Dermis microvascular lymphatic vessel endothelial cell (primary cell): ENCODE results near the gene CRLF2. TPM values are rescaled to one million over a fixed set of nuclear protein-coding genes. Genes with fewer than 3 reads are reported as not detected.
A peak's percentile ranks its signal among the peaks of the same experiment; 100 is the strongest.
"Not testable (repeated sequence)": the region's sequence is repeated elsewhere in the genome, so short reads cannot be mapped to it uniquely, and the experiment has no call there.

Experiments used
- DNase-seq, 2 donors: peaks; one replicate each; pipeline versions ENCODE4 v3.0.0 to v3.0.0-alpha.2; 2010; ENCODE audit warnings: low read depth in 2 of 2
- total RNA-seq: library from RNA; depleted of rRNA; stranded (reverse); fragments of >200 nt; gene quantifications from 2 replicates; pipeline ENCODE4 v1.2.1, GENCODE V29; 2014

CRLF2 gene
- total RNA-seq, 1 donor from 2014 or later, result under 0.01 TPM

DNA sequence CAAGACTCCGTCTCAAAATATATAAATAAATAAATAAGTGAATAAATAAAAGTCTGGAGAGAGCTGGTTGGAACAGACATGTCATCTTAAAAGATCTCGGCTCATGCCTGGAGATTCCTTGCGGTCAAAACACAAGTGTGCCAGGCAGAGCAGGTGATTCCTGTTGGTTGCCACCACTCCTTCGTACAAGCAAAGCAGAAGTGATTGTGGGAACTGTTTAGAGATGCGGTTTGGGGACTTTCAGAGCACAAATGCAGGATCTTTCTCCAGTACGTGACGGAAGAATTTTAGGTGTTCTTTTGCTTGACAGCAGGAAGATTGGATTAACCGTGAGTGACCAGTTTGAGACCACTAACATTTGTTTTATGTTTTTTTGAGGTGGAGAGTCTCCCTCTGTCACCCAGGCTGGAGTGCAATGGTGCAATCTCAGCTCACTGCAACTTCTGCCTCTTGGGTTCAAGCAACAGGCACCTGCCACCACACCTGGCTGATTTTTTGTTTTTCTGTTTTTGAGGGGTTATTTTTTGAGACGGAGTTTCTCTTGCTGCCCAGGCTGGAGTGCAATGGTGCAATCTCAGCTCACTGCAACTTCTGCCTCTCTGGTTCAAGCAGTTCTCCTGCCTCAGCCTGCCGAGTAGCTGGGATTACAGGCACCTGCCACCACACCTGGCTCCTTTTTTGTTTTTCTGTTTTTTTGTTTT lies 2.8 kb upstream of the CRLF2 start:
- DNase-seq, result no peak

DNA sequence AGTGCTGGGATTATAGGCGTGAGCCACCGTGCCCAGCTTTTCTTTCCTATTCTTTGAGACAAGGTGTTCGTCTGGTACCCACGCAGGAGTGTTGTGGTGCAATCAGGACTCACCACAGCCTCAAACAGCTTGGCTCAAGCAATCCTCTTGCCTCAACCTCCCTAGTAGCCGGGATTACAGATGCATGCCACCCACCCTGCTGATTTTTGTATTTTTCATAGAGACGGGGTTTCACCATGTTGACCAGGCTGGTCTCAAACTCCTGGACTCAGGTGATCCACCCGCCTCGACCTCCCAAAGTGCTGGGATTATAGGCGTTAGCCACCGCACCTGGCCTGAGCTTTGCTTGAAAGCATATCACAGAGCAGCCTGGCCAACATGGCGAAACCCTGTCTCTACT lies 1.5 kb upstream of the CRLF2 start:
- DNase-seq, result no peak

DNA sequence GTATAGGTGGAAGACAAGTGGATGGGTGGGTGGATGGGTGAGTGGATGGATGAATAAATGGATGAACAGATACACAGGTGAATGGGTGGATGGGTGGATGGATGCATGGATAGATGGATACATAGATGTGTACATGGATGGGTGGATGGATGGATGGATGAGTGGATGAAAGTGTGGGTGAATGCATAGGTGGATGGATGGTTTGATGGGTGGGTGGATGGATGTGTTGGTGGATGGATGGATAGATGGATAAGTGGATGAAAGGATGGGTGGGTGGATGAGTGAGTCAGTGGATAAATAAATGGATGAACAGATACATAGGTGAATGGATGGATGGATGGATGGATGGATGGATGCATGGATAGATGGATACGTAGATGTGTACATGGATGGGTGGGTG lies 1.6 kb downstream of the CRLF2 start:
- no peak for DNase-seq

DNA sequence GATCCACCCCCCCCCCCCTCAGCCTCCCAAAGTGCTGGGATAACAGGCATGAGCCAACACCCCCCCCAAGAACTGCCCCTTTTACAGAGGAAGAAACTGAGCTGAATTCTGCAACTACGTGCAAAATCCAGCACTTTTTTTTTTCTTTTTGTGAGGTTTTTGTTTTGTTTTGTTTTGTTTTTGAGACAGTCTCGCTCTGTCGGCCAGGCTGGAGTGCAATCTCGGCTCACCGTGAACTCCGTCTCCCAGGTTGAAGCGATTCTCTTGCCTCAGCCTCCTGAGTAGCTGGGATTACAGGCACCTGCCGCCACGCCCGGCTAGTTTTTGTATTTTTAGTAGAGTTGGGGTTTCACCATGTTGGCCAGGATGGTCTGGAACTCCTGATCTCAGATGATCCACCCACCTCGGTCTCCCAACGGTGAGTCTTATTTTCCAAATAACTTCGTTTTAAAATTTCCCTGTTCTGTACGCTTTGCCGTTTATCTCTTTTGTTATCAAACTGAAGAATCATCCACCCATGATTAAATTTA lies 4.9 kb downstream of the CRLF2 start:
- no peak for DNase-seq

DNA sequence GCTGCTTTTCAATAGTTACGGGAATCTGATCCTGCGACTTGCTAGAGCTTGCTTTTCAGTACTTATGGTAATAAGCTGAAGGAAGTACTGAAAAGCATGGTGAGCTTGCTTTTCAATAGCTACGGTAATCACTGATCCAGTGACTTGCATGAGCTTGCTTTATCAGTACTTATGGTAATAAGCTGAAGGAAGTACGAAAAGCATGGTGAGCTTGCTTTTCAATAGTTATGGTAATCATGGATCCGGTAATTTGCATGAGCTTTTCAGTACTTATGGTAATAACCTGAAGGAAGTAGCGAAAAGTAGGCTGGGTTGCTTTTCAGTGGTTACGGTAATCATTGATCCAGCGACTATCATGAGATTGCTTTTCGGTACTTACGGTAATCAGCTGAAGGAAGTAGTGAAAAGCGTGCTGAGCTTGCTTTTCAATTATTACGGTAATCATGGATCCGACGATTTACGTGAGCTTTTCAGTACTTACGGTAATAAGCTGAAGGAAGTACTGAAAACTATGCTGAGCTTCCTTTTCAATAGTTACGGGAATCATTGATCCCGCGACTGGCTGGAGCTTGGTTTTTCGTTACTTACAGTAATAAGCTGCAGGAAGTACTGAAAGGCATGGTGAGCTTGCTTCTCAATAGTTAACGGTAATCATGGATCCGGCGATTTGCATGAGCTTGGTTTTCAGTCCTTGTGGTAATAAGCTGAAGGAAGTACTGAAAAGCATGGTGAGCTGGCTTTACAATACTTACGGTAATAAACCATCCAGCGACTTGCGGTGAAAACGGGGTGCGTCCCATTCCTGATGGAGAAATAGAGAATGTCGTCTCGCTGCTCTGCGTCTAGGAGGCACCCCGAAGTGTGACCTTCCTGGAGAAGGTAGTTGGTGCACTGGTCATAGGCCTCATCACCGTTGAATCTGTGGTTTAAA lies 6.5 kb downstream of the CRLF2 start:
- peak; percentile 77 to 90 for DNase-seq

DNA sequence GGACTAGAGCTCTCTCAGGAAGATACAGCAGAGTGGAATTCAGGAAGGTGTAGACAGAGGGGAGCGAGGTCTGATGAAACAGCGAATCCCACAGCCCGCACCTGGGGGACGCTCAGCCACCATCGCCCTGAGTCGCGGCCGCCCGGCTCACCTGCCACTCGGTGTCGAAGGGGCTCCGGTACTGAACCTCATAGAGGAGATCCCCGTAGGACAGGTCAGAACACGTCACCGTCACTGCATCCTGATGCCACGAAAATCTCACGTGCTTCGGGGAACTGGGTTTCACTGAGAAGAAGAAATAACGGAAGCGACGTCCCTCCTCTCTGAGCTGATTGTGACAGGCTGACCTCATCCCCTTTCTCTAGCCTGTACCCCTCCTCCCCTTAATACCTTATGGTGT lies 10.2 kb downstream of the CRLF2 start:
- DNase-seq, result no peak

DNA sequence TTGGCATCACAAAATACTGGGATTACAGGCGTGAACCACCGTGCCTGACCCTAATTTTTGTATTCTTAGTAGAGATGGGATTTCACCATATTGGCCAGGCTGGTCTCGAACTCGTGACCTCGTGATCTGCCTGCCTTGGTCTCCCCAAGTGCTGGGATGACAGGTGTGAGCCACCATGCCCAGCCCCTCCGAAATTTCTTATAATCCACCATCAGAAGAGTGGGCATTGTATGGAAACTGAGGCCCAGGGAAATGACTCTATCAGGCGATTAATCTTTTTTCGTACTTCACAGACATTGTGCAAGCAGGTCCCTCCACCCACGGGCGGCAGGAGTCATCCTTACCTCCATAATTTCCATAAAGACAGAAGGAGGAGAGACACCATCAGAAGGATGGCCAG lies 16.0 kb downstream of the CRLF2 start:
- DNase-seq, result no peak

DNA sequence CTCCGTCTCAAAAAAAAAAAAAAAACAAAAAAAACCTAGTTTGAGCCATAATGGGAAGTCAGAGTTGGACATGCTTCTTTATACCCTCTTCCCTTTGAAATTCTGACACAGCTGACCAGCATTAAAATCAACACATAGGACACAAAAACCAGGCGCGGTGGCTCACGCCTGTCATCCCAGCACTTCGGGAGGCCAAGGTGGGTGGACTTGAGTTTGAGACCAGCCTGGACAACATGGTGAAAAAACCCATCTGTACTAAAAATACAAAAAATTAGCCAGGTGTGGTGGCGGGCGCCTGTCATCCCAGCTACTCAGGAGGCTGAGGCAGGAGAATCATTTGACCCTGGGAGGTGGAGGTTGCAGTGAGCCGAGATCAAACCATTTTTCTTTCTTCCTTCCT lies 20.3 kb downstream of the CRLF2 start:
- not testable (repeated sequence) for DNase-seq

DNA sequence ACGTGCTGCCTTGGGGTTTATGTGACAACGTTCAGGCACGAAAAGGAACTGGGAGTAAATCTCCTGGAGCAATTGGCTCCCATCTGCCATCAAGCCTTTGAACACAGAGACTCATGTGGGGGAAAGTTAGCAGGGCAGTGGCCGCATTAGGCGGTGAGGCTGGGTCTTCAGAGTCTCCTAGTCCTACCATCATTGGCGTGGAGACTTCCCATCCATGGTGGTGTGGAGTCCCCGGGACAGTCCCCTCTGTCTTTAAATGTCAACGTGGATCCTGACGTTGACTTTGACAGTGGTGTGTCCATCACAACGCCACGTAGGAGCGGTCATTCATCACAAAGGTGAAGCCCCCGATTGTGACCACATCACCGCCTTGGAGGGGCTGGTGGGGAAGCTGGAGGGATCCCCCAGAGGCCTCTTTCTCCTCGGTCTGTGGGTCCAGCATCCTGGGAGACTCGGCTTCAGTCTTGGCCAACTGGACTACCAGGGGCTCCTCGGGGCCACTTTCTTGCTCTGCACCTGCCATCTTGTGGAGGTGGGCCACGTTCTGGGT lies 21.8 kb downstream of the CRLF2 start:
- DNase-seq, result no peak

DNA sequence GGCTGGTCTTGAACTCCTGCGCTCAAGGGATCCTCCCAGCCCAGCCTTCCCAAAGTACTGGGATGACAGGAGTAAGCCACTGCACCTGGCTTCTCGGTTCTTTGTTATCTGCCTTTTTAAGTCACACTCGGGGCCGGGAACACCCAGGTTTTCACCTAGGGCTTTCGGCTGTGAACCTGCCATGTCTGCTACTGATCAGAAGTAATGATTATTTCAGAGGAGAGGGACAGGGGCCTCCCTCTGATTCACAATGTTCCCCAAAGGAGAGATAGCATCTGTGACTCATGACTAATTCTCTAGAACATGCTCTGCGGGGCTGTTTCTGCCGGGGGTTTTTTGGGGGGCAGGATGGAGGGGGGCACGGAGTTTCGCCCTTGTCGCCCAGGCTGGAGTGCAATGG lies 26.9 kb downstream of the CRLF2 start:
- no peak for DNase-seq

DNA sequence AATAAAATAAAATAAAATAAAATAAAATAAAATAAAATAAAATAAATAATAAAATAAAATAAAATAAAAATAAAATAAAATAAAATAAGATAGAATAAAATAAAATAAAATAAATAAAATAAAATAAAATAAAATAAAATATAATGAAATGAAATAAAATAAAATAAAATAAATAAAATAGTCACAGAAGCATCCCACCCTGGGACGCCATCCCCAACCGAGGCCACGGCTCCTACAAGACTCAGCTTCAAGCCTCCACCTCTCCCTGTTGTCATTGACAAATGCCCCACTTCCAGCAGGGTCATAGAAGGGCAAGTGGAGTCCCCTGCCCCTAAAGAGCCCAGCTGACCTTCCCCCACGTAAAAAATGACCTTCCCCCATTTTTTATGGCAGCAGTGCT lies 30.2 kb downstream of the CRLF2 start:
- no peak for DNase-seq

DNA sequence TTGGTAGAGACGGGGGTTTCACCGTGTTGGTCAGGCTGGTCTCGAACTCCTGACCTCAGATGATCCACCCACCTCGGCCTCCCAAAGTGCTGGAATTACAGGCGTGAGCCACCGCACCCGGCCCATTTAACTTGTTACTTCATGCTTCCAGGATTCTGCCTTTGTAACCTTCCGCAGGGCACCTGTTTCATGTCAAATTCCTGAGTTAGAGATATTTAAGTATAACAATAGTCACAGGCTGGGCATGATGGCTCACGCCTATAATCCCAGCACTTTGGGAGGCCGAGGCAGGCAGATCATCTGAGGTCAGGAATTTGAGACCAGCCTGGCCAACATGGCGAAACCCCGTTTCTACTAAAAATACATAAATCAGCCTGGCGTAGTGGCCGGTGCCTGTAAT lies 30.8 kb downstream of the CRLF2 start:
- DNase-seq, result not testable (repeated sequence)

DNA sequence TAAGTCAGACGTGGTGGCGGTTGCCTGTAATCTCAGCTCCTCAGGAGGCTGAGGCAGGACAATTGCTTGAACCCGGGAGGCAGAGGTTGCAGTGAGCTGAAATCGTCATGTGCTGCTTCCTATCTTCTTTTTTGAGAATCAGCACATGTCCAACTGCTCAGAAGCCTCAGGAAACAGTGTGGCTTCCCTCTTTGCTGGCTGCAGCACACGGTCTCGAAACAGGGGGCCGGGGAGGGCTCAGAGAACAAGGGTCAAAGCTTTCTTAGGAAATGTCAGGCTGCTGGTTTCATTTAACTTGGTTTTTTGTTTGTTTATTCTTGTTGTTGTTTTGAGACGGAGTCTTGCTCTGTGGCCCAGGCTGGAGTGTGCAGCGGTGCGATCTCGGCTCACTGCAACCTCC lies 31.3 kb downstream of the CRLF2 start:
- no peak for DNase-seq

DNA sequence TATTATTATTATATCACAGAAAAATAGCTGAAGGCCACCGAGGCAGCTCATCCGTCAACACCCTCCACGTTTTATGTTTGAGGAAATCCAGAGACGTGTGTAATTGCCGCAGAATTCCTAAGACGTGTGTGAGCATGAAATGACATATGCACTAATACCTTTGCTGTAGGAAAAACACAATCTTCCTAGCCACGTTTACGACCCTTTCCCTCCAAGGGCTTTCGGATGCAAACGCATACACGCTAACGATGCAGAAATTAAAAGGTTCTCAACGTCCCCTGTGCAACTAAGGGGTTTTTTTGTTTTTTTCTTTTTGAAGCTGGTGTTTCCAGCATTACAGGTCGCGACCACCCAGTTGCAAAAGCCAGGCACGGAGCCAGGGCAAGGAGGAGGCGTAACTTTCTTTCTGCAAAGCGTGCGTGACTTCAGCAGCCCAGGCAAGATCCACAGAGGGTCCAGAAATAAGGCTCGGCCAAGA lies 33.8 kb downstream of the CRLF2 start:
- no peak for DNase-seq

DNA sequence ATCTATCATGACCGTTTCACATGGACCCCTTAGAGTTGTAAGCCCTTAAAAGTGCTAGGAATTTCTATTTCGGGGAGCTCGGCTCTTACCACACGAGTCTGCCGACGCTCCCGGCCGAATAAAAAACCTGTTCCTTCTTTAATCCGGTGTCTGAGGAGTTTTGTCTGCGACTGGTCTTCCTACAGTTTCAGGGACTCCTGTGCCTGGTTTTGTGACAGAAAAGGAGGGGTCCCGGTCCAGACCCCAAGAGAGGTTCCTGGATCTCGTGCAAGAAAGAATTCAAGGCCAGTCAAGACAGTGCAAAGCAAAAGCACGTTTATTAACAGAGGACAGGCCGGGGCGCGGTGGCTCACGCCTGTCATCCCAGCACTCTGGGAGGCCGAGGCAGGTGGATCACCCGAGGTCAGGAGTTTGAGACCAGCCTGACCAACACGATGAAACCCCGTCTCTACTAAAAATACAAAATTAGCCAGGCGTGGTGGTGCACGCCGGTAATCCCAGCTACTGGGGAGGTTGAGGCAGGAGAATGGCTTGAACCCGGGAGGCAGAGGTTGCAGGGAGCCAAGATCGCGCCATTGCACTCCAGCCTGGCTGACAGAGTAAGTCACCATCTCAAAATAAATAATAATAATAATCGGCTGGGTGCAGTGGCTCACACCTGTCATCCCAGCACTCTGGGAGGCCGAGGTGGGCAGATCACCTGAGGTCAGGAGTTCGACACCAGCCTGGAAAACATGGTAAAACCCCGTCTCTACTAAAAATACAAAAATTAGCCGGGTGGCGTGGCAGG lies 35.7 kb downstream of the CRLF2 start:
- not testable (repeated sequence) for DNase-seq

DNA sequence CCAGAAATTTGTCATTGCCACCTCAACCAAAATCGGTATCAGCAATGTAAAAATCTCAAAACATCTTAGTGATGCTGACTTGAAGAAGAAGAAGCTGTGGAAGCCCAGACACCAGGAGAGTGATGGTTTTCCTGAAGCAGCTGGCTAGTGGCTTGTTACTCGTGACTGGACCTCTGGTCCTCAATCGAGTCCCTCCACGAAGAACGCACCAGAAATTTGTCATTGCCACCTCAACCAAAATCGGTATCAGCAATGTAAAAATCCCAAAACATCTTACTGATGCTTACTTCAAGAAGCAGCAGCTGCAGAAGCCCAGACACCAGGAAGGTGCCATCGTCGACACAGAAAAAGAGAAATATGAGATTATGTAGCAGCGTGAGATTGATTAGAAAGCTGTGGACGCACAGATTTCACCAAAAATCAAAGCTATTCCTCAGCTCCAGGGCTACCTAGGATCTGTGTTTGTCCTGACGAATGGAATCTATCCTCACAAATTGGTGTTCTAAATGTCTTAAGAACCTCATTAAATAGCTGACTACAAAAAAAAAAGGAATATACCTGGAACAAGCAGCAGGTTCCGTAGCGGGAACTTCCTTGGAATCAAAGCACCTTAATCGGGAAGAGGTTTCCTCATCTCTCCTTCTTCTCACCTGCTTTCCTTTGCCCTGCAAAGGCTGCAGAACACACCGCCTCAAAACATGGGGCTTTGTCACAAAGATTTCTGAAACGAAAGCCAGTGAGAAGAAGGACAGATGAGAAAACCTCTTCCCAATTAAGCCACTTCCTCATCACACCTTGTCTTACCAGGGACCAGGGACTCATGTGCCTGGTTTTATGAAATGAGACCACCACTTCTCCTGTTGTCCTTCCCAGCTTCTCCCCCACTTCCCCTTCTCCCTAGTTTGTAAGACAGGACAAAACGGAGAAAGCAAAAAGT lies 37.6 kb downstream of the CRLF2 start:
- not testable (repeated sequence) for DNase-seq

DNA sequence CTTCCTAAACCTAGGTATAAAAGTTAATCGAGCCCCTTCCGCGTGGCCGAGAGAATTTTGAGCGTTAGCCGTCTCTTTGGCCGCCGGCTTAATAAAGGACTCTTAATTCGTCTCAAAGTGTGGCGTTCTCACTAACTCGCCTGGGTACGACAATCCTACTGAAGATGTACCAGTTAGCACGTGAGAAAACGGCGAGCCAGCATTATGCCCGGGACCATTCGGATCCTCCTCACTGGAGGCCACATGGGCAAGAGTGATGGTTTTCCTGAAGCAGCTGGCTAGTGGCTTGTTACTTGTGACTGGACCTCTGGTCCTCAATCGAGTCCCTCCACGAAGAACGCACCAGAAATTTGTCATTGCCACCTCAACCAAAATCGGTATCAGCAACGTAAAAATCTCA lies 39.0 kb downstream of the CRLF2 start:
- DNase-seq, result not testable (repeated sequence)

DNA sequence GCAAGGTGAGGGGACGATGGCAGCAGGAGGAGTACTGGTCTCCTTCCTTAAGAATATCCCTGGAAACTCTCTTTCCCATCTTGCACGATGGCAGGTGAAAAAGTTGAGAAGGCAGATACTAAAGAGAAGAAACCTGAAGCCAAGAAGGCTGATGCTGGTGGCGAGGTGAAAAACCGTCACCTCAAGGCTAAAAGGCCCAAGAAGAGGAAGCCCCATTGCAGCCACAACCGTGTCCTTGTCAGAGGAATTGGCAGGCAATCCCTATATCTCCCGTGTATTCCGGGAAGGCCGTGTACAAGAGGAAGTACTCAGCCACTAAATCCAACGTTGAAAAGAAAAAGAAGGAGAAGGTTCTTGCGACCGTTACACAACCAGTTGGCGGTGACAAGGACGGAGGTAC lies 40.0 kb downstream of the CRLF2 start:
- no peak for DNase-seq

DNA sequence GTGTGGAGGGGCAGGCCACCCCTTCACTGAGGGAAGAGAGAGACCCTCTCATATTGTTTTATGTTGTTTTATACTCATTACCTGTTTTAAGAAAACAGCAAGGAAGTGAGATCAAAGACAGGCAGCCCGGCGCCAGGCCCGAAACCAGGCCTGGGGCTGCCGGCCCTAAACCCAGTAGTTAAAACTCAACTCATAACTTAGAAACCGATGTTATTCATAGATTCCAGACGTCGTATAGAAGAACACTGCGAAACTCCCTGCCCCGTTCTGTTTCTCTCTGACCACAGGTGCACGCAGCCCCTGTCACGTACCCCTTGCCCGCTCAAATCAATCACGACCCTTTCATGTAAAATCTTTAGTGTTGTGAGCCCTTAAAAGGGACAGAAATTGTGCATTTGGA lies 40.5 kb downstream of the CRLF2 start:
- DNase-seq, result not testable (repeated sequence)

DNA sequence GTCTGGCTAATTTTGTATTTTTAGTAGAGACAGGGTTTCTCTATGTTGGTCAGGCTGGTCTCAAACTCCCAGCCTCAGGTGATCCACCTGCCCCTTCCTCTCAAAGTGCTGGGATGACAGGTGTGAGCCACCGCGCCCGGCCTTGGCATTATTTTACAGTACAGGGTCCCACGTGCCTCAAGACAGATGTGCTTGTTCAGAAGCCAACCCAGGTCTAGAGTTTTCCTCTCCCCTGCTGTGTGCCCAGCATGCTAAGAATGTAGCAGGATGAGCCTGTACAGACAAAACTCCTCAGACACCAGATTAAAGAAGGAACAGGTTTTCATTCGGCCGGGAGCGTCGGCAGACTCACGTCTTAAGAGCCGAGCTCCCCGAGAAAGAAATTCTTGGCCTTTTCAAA lies 42.2 kb downstream of the CRLF2 start:
- DNase-seq, result no peak
